Mononuclear cell (primary cell): Measurements from ENCODE around the gene CYB561A3. TPM values are rescaled to one million over a fixed set of nuclear protein-coding genes. Genes with fewer than 3 reads are reported as not detected.

Experiments
- H3K27me3 ChIP-seq: 2 replicates; pipeline ENCODE4 v1.6.0; 2011; ENCODE audit warnings: low read length, control low read depth; ENCODE audit not compliant: insufficient read depth
- H3K4me1 ChIP-seq: 2 replicates; pipeline ENCODE4 v1.5.1; 2011; ENCODE audit warnings: mild to moderate bottlenecking, low read length, control low read depth; ENCODE audit not compliant: insufficient read depth
- H3K4me3 ChIP-seq: 2 replicates; pipeline ENCODE4 v1.5.1; 2011; ENCODE audit warnings: mild to moderate bottlenecking, low read length, moderate library complexity
- H3K9me3 ChIP-seq: 2 replicates; pipeline ENCODE4 v1.5.1; 2011; ENCODE audit warnings: low read depth, mild to moderate bottlenecking, control low read depth, low read length
- total RNA-seq: library from RNA; depleted of rRNA; stranded (reverse); fragments of >200 nt; gene quantifications from one replicate; pipeline ENCODE4 v1.2.3, GENCODE V29; 2012

The CYB561A3 gene
- total RNA-seq, 1 donor: 46.4 TPM

DNA sequence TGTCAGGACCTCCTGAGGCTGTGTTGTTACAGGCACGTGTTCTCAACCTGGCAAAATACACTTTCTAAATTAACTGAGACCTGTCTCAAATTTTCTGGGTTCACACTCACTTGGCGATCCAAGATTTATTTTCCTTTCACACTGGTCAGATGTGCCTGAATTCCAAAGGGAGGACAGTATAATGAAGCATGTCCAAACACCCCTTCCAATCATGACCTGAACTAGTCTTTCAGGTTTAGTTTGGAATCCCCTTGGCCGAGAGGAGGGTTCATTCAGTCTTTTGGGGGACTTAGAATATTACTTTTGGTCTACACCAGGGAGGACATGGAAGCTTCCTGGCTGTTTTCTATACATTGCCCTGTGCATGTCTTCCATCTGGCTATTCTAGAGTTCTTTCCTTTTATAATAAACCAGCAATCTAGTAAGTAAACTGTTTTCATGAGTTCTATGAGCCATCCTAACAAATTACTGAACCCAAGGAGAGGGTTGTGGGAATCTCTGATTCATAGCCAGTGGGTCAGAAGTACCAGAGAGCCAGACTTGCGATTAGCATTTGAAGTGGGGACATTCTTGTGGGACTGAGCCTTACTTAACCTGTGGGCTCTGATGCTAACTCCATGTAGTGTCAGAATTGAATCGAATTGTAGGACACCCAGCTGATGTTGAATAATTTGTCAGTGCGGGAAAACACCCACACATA lies 15.9 kb upstream of the CYB561A3 start:
- Histone ChIP-seq H3K4me3 (no peak overlapping the region), H3K4me1 (peaks cover 23% of the 10 kb centered on the region), H3K9me3 (no peaks in the 10 kb centered on the region), H3K27me3 (no peaks in the 10 kb centered on the region)

DNA sequence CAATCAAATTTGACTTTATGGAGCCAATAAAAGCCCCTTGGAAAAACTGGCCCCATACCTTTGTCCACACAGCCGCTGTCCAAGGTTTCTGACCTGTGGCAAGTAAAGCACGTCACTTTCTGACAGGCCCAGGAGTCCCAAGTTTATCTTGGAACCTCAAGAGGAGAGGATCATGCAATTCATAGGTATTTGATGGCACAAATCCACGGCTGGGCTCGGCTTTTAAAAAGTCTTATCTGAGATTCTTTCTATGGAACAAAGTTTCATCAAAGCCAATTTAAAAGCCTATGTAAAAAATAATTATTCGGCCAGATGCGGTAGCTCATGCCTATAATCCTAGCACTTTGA lies 14.1 kb upstream of the CYB561A3 start:
- H3K27me3 ChIP-seq: no peaks in the 10 kb centered on the region
- H3K4me1 ChIP-seq: peaks cover 17% of the 10 kb centered on the region
- H3K4me3 ChIP-seq: no peak overlapping the region
- H3K9me3 ChIP-seq: no peaks in the 10 kb centered on the region

DNA sequence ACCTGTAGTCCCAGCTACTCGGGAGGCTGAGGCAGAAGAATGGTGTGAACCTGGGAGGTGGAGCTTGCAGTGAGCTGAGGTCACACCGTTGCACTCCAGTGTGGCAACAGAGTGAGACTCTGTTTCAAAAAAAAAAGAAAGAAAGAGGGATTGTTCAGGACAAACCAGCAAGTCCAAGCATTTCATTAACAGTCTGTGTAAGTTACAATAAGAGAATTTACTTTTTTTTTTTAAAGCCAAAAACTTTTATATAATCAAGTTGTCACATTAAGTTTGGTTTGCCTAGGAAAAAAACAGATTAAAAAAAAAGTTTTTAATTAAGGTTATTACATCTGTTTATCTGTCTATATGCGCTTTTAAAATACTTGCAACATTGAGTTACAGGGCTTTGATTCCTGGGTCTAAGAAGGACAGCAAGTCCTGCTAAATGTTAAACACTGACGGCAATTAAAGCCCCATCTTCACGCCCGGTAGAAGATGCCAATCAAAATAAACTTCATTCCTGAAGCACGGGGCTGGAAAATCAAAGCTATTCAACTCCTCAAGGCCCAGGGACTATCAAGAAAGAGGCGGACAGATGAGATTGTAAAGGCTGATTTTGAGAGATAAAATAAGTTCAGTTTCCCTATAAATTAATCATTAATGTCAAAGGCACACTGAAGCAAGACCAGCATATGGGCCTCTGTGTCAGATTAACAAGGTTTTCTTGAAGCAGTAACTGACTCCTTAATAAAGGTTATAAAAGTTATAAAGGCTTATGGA lies 11.2 kb upstream of the CYB561A3 start:
- H3K4me1 ChIP-seq: peaks cover 1% of the 10 kb centered on the region
- H3K27me3 ChIP-seq: no peaks in the 10 kb centered on the region
- H3K4me3 ChIP-seq: no peak overlapping the region
- no peaks in the 10 kb centered on the region for H3K9me3 ChIP-seq

DNA sequence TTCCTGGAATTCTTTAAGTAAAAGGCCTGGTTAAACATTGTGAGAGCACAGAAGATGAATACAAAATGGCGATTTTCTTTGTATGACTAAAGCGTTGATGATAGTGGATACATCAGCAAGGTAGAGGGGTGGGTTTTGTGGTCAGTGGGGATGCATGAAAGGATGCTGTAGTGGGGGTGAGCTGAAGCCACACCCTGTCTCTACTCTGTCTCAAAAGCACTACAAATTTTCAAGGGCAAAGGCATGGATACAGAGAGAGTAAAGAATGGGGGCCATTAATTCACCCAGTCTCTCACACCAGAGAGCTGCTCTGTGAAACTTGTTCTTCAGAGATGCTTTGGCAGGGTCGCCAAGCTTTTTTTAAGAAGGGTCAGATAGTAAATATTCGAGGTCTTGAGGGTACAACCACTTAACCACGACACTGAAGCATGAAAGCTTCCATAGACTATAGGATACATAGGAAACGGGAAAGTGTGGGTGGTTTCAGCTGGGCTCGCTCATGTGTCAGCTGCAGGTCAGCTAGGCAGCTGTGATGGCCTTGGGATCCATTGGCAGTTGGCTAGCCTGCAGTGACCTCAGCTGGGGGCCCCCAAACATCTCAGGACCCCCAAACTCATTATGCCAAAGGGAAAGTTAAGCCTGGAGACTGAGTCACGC lies 8.8 kb upstream of the CYB561A3 start:
- no peaks in the 10 kb centered on the region for H3K4me1 ChIP-seq
- no peaks in the 10 kb centered on the region for H3K9me3 ChIP-seq
- no peak overlapping the region for H3K4me3 ChIP-seq
- no peaks in the 10 kb centered on the region for H3K27me3 ChIP-seq

DNA sequence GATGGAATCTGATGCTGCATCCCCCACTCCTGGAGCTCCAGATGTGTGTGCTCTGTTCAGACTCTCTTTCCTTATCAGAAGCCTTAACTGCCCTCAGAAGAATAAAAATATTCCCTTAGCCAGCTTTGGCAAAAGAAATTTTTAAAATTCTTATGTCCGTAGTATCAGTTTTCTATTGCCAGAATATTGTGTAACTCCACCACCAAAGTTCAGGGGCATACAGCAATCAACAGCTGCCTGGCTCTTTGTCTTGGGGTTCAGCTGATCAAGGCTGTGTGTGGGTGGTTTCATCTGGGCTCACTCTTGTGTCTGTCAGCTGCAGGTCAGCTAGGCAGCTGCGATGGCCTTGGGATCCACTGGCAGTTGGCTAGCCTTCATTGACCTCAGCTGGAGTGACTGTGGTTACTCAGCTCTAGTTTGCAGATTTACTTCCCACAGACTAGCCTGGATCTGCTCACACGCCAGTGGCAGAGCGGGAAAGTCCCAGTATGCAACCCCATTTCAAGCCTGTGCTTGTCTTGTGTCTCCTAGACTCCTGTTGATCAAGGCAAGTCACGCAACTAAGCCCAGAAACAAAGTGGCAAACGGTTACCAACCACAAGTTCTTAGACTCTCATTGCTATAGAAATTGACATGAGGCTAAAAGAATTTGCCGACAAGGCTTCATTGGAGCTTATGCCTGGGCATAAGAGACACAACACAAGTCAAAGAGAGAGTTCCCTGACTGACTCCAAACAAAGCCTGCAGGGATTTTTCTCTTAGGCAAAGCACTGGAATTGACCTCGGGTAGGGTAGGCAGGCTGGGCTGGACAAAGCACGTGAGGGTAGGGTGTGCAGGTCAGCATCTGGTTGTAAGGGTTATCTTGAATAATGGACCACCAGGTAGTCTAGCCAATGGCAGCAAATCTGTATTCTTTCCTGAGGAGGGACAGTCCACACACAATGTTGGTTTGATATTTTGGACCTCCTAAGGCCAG lies 8.0 kb upstream of the CYB561A3 start:
- no peaks in the 10 kb centered on the region for H3K4me1 ChIP-seq
- no peaks in the 10 kb centered on the region for H3K9me3 ChIP-seq
- H3K4me3 ChIP-seq: no peak overlapping the region
- H3K27me3 ChIP-seq: no peaks in the 10 kb centered on the region

DNA sequence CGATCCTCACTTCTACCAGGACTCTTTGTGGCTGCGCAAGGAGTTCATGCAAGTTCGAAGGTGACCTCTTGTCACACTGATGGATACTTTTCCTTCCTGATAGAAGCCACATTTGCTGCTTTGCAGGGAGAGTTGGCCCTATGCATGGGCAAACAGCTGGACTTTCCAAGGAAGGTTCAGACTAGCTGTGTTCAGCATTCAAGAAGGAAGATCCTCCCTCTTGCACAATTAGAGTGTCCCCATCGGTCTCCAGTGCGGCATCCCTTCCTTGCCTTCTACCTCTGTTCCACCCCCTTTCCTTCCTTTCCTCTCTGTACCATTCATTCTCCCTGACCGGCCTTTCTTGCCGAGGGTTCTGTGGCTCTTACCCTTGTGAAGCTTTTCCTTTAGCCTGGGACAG lies 7.0 kb upstream of the CYB561A3 start:
- Histone ChIP-seq H3K4me3 (no peak overlapping the region), H3K4me1 (peaks cover 4% of the 10 kb centered on the region), H3K27me3 (no peaks in the 10 kb centered on the region), H3K9me3 (no peaks in the 10 kb centered on the region)

DNA sequence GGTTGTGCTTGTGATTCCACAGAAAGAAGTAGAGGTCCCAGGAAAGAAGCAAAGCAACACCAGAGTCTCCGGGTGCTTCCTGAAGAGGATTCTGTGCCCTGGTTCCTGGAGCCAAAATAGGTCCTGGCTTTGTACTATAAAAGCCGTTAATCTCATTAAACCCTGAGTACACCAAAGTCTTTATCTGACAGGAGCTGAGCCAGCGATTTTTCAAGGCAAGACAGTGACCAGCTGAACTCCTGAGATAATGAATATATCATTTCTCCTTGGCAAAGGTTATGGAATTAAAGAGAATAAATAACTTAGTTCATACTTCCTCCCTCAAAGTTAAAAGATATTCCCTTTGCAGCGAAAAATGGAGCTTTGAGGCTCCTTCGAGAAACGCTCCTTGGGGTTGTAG lies 5.7 kb upstream of the CYB561A3 start:
- H3K4me3 ChIP-seq: no peak overlapping the region
- H3K9me3 ChIP-seq: no peaks in the 10 kb centered on the region
- H3K27me3 ChIP-seq: no peaks in the 10 kb centered on the region
- H3K4me1 ChIP-seq: peaks cover 16% of the 10 kb centered on the region

DNA sequence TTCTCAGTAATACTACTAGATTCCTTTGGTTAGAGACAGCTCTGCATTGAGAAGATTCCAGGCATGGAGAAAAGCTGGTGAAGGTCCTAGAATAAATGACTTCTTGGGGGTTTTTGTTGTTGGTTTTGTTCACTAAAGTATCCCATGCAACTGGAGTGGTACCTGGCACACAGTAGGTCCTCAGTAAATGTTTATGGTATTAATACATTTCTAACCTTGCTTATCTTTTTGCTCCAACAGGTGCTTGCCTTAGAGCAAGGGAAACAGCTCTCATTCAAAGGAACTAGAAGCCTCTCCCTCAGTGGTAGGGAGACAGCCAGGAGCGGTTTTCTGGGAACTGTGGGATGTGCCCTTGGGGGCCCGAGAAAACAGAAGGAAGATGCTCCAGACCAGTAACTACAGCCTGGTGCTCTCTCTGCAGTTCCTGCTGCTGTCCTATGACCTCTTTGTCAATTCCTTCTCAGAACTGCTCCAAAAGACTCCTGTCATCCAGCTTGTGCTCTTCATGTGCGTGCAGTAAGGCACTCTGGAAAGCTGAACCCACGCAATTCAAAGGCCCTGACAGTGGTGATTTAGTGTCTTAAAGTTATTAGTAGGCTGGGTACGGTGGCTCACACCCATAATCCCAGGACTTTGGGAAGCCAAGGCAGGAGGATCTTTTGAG lies 2.5 kb upstream of the CYB561A3 start:
- Histone ChIP-seq H3K4me3 (no peak overlapping the region), H3K27me3 (no peaks in the 10 kb centered on the region), H3K9me3 (no peaks in the 10 kb centered on the region), H3K4me1 (peaks cover 39% of the 10 kb centered on the region)

DNA sequence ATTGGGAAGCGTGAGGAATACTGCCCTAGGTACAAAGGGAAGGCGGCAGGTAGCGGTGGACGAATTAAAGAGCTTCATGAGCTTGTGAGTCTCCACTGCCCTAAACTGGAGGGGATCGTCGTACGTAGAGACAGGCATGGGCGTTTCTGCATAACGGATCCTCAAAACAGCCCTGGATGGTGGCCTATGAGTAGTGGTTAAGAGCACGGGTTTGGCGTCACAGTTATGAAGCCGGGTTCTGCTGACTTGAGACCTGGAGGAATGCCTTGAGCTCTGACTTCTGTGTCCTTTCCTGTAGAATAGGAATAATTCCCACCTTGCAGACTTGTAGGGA lies 827 bp upstream of the CYB561A3 start:
- no peaks in the 10 kb centered on the region for H3K27me3 ChIP-seq
- peaks cover 56% of the 10 kb centered on the region for H3K4me1 ChIP-seq
- H3K4me3 ChIP-seq: peak overlapping the region; percentile 93
- no peaks in the 10 kb centered on the region for H3K9me3 ChIP-seq

DNA sequence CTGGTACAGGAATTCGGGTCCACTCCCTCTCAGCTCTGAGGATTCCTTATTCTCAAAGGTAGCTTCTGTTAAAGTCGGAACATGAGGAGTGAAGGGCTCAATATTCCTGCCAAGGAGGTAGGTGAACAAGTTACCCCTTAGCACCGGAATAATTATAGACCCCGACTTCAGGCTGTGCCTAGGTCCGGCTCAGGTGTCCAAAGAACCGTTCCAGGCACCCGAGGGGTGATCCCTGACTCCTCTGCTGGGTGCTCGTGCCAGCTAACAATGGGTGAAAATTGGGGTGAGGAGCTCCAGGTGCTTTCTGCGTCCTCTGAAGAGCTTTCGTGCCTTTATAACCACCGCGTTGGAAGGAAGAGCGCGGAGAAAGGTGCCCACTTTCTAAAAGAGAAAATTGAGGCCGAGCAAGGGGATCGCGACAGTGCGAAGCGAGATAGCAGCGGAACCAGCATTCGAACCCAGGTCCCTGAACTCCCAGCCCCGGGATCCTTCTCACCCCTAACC lies 393 bp downstream of the CYB561A3 start:
- H3K4me1 ChIP-seq: peaks cover 68% of the 10 kb centered on the region
- no peaks in the 10 kb centered on the region for H3K9me3 ChIP-seq
- H3K27me3 ChIP-seq: no peaks in the 10 kb centered on the region
- H3K4me3 ChIP-seq: peak overlapping the region; percentile 93

DNA sequence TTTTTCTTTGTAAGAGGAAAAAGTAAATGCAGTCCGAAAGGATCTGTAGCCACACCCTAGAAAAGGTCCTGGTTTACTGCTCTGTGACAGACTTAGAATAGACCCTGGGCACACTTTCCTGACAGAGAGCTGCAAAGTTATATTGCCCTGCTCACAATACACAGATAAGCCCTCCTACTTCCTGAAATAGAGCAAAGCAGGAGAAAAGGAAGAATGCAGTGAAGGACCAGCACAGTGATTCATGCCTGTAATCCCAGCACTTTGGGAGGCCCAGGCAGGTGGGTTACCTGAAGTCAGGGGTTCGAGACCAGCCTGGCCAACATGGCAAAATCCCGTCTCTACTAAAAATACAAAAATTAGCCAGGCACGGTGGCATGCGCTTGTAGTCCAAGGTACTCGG lies 2.2 kb downstream of the CYB561A3 start:
- H3K4me1 ChIP-seq: peaks cover 71% of the 10 kb centered on the region
- no peaks in the 10 kb centered on the region for H3K9me3 ChIP-seq
- H3K4me3 ChIP-seq: no peak overlapping the region
- no peaks in the 10 kb centered on the region for H3K27me3 ChIP-seq

DNA sequence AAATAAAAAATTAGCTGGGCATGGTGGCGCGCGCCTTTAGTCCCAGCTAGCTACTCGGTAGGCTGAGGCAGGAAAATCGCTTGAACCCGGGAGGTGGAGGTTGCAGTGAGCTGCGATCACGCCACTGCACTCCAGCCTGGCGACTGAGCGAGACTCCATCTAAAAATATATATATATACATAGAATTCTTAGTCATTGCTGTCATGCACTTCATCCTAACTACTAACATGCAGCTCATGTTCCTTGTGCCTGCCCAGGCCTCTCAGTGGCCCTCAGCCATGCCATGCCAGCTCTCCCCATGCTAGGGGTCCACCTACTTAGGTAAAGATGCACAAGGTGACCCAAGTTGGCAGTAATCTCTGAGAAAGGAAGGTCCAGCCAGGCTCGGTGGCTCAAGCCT lies 3.1 kb downstream of the CYB561A3 start:
- Histone ChIP-seq H3K4me1 (peaks cover 66% of the 10 kb centered on the region), H3K27me3 (no peaks in the 10 kb centered on the region), H3K9me3 (no peaks in the 10 kb centered on the region), H3K4me3 (no peak overlapping the region)

DNA sequence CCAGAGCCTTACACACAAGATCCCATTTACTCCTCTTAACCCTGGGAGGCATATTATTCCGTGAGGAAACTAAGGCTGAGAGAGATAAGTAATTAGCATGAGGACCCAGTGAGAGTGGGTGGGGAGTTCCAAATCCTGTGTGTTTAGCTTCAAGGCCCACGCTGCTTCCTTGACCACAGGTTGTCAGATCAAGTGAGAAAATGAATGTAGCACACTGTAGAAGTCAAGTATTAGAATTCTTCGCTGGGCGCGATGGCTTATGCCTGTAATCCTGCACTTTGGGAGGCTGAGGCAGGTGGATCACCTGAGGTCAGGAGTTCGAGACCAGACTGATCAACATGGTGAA lies 3.8 kb downstream of the CYB561A3 start:
- Histone ChIP-seq H3K4me3 (no peak overlapping the region), H3K4me1 (peaks cover 59% of the 10 kb centered on the region), H3K9me3 (no peaks in the 10 kb centered on the region), H3K27me3 (no peaks in the 10 kb centered on the region)

DNA sequence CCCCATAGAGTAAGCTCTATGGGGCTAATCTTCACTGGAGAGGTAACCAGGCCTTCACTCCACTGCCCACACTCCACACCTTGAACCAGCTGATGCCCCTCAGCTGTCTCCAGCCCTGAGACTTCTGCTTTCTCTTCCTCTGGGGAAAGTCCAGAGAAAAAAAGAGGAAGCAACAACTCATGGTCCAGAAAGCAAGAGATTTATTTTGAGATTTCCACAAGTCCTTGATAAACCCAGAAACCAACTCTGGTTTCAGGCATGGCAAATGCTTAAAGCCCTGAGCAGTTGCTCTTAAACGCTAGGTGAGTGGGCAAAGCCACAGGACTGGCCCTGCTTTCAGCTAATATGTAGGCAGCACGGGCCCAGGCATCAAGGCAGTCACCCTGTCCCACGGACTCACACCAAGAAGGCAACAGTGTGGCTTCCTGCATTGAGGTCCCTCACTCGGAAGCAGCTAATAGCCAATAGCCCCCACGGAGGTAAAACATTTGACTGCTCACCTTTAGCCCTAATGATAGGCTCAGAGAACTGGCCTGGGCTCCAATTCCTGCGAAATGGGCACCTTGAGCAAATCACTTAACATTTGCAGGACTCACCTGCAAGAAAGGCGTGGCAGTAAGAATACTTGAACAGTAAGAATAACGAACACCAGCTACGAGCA lies 4.3 kb downstream of the CYB561A3 start:
- Histone ChIP-seq H3K9me3 (no peaks in the 10 kb centered on the region), H3K4me3 (no peak overlapping the region), H3K27me3 (no peaks in the 10 kb centered on the region), H3K4me1 (peaks cover 54% of the 10 kb centered on the region)
